OCI-LY7 (cell line): ENCODE measurements around the gene FCAMR.

ENCODE experiments used
- EZH2phosphoT487 ChIP-seq: fragments of 200-600 bp; sonication (generic); IDR thresholded peaks from 2 replicates; pipeline ENCODE4 v1.6.1; 2018; ENCODE audit warnings: low read depth, borderline replicate concordance, mild to moderate bottlenecking, mixed run types, antibody characterized with exemption, low read length, moderate library complexity, mixed read lengths
- TF ChIP-seq, protein P1 (sequence below): fragments of 200-600 bp; sonication (generic); conservative IDR thresholded peaks from 2 replicates; pipeline ENCODE4 v1.5.1; 2014; ENCODE audit warnings: mild to moderate bottlenecking, antibody characterized with exemption, low read length, moderate library complexity, mixed read lengths

- TF ChIP-seq, protein P1, sequence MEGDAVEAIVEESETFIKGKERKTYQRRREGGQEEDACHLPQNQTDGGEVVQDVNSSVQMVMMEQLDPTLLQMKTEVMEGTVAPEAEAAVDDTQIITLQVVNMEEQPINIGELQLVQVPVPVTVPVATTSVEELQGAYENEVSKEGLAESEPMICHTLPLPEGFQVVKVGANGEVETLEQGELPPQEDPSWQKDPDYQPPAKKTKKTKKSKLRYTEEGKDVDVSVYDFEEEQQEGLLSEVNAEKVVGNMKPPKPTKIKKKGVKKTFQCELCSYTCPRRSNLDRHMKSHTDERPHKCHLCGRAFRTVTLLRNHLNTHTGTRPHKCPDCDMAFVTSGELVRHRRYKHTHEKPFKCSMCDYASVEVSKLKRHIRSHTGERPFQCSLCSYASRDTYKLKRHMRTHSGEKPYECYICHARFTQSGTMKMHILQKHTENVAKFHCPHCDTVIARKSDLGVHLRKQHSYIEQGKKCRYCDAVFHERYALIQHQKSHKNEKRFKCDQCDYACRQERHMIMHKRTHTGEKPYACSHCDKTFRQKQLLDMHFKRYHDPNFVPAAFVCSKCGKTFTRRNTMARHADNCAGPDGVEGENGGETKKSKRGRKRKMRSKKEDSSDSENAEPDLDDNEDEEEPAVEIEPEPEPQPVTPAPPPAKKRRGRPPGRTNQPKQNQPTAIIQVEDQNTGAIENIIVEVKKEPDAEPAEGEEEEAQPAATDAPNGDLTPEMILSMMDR, result no peak
- TF ChIP-seq EZH2phosphoT487, result no peak
These were observed 16.6 kb downstream of the FCAMR start for GRCh38 chr1:206953626-206954025.
